NCI-H2171 treated with DMSO at 0.1 percent for 48 hours (cell line): ENCODE data around the gene CENPVL3.
A peak's percentile ranks its signal among the peaks of the same experiment; 100 is the strongest.
"Not testable (repeated sequence)": the region's sequence is repeated elsewhere in the genome, so short reads cannot be mapped to it uniquely, and the experiment has no call there.

Experiments used
- DNase-seq: peaks from one replicate; lab custom pipeline; 2025; lab: John Stamatoyannopoulos, UW

CENPVL3 gene

GRCh38 chrX:51618241-51619155 lies at the start of gene CENPVL3:
Gene CENPVL3, minus strand, starts transcription at chrX:51618912. Its CDS starts 39 bp downstream, at chrX:51618873.
- DNase-seq, result not testable (repeated sequence)

DNA sequence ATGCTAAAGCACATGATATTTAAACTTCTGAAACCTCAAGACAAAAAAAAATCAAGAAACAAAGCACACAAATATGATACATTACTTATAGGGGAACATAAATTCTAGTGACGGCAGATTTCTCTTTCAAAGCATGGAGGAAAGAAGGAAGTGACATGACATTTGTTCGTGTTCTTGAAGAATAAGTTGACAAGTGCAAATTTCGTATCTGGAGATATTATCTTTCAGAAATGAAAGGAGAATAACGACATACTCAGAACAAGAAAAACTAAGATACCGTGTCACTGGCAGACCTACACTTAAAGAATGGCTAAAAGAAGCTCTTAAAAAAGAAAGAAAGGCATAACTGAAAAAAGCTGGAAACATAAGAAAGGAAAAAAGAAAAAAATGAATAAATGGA lies 47.3 kb upstream of the CENPVL3 start:
- no peak for DNase-seq

GRCh38 chrX:51643377-51643776 lies 24.7 kb upstream of the CENPVL3 start:
- no peak for DNase-seq

- peak; percentile 22 for DNase-seq
These were observed 22.8 kb upstream of the CENPVL3 start for GRCh38 chrX:51641421-51642021.

- DNase-seq, result not testable (repeated sequence)
These were observed 17.8 kb upstream of the CENPVL3 start for GRCh38 chrX:51636511-51636910.

DNA sequence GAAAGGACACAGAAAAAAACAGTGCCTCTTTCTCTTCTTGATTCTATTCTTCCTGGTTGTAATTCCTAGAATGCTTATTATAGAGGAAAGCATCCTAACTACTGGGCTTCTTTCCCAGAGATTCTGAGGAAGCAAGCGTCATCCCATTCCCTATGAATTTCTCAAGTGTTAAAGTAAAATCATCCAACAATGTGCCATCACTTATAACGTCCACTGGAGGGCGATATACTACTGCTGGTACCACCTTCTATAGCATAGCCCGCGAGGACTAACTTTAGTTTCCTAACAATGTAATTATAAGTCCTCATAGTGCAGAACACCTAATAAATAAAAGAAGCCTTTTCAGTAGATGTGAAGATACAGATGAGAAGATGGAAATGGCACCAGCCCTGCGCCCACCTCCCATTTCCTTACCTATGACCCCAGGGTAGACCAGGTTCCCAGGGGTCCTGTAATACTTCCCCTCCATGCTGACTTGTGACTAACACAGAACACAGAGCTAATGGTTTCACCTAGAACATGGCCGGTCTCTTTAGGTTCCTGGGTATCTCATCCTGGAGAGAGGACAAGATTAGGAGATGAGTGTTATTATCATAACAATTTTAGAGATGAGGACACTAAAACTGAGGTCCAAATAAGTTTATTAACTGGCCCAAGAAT lies 4.2 kb downstream of the CENPVL3 start:
- peak; percentile 8 for DNase-seq

GRCh38 chrX:51608766-51609165 lies 9.9 kb downstream of the CENPVL3 start:
- no peak for DNase-seq

- no peak for DNase-seq
These were observed 10.6 kb downstream of the CENPVL3 start for GRCh38 chrX:51608126-51608525.

- no peak for DNase-seq
These were observed 12.3 kb downstream of the CENPVL3 start for GRCh38 chrX:51606446-51606845.

- DNase-seq, result no peak
These were observed 19.8 kb downstream of the CENPVL3 start for GRCh38 chrX:51598899-51599298.

- DNase-seq, result no peak
These were observed 46.8 kb downstream of the CENPVL3 start for GRCh38 chrX:51571874-51572273.

- no peak for DNase-seq
These were observed 49.2 kb downstream of the CENPVL3 start for GRCh38 chrX:51569561-51569960.

- no peak for DNase-seq
These were observed 50.1 kb downstream of the CENPVL3 start for GRCh38 chrX:51568586-51568985.
